IPS-15b (cell line): Measurements from ENCODE around the gene FRZB.
A peak's percentile ranks its signal among the peaks of the same experiment; 100 is the strongest.
"Not testable (repeated sequence)": the region's sequence is repeated elsewhere in the genome, so short reads cannot be mapped to it uniquely, and the experiment has no call there.

Experiments used
- H3K27me3 ChIP-seq: one replicate; pipeline ENCODE4 v1.6.1; 2013; ENCODE audit warnings: low read length; ENCODE audit not compliant: control insufficient read depth, insufficient read depth
- H3K36me3 ChIP-seq: one replicate; pipeline ENCODE4 v1.6.1; 2013; ENCODE audit warnings: low read length; ENCODE audit not compliant: control insufficient read depth, insufficient read depth
- H3K4me1 ChIP-seq: one replicate; pipeline ENCODE4 v1.6.1; 2013; ENCODE audit warnings: mild to moderate bottlenecking, low read length; ENCODE audit not compliant: control insufficient read depth, insufficient read depth
- H3K4me3 ChIP-seq: one replicate; pipeline ENCODE4 v1.5.1; 2013; ENCODE audit warnings: low read depth, low read length
- H3K9ac ChIP-seq: one replicate; pipeline ENCODE4 v1.6.1; 2013; ENCODE audit warnings: low read depth, mild to moderate bottlenecking, low read length
- H3K9me3 ChIP-seq: one replicate; pipeline ENCODE4 v1.6.1; 2013; ENCODE audit warnings: mild to moderate bottlenecking, low read length; ENCODE audit not compliant: control insufficient read depth, insufficient read depth

FRZB gene

DNA sequence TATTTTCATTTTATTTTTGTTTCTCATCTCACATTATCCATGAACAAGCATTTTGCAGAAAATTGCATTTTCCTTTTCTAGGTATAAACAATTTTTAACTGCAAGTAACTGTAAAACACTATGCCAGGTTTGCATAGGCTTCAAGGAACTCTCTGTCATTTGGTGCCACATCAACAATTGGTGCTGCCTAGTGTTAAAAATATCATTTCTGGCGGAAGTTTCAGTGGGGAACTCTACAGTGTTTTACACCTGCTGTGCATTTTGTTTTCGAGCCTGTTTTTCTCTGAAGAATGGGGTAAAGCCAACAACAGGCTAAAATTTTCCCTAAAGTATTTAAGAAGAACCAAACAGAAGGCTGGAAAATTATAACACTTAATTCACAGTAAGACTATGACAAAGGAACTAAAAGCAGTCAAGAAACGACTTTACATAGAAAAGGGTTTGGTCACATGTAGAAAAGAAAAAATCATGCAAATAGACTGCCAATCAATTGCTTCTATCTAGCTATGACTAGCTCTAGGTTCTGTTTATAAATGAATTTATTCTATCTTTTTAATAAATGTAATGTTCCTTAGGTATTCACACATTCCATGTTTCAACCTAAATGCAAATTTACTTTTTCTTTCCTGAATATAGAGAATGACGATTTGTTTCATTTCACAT lies 21.4 kb upstream of the FRZB start:
- Histone ChIP-seq H3K9me3 (no peaks in the 10 kb centered on the region), H3K9ac (no peak overlapping the region), H3K4me1 (no peaks in the 10 kb centered on the region), H3K36me3 (no peaks in the 10 kb centered on the region), H3K27me3 (no peaks in the 10 kb centered on the region), H3K4me3 (no peak overlapping the region)

DNA sequence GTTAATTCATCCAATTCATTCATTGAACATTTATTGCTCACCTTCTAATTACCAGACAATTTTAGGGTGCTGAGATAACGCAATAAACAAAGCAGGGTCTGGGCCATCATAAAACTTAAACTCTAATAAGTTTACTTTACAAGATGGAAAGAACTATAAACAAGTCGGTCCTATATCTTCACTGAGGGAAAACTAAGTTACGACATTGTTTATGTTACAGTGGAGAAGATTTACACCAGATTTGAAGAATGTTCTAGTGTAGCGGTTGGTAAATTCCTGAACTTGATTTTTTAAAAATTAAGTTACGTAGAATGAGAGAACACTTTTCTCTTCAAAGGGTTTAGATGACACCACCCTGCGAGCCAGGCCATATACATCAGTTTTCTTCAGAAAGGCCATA lies 20.7 kb upstream of the FRZB start:
- no peak overlapping the region for H3K4me3 ChIP-seq

DNA sequence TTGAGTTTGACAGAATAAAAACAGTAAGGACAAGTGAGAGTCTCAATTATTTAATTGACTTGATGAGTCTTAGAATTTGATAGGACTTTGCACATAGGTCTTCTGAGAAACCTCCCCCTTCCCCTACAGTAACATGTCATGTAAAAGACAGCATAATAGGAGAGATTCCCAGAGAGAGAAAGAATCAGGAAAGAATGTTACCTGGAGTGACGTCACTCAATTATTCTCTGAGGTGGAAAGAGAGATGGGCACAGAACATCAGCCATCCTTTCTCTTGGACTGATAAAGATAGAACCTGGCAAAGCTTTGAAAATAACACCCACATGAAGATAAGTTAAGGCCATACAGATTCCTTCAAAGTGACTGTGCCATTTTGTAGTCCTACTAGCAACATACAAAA lies 19.3 kb upstream of the FRZB start:
- Histone ChIP-seq H3K4me3 (no peak overlapping the region), H3K27me3 (no peaks in the 10 kb centered on the region), H3K4me1 (no peaks in the 10 kb centered on the region), H3K9me3 (no peaks in the 10 kb centered on the region), H3K36me3 (no peaks in the 10 kb centered on the region), H3K9ac (no peak overlapping the region)

More for the DNA sequence above, 20.7 kb upstream of the FRZB start:
- H3K9ac ChIP-seq = no peak overlapping the region
- no peaks in the 10 kb centered on the region for H3K27me3 ChIP-seq
- H3K9me3 ChIP-seq = no peaks in the 10 kb centered on the region
- no peaks in the 10 kb centered on the region for H3K36me3 ChIP-seq
- H3K4me1 ChIP-seq = no peaks in the 10 kb centered on the region

DNA sequence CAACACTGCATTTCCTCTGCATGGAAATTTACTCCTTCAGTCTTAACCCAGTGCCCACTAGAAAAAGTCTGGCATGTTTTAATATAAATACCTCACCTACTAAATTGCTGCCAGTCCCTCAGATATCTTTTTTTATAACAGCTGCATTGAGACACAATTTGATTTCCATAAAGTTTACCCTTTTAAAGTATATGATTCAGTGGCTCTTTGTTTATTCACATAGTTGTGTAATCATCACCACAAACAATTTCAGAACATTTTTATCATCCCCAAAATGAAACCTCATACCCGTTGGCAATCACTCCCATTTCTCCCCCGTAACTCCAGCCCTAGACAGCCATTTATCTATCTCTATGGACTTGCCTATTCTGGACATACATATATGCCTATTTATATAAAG lies 17.0 kb upstream of the FRZB start:
- no peak overlapping the region for H3K9ac ChIP-seq

DNA sequence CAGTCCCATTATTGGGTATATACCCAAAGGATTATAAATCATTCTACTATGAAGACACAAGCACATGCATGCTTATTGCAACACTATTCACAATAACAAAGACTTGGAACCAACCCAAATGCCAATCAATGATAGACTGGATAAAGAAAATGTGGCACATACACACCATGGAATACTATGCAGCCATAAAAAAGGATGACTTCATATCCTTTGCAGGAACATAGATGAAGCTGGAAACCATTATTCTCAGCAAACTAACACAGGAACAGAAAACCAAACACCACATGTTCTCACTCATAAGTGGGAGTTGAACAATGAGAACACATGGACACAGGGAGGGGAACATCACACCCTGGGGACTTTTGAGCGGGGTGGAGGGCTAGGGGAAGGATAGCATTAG lies 13.7 kb upstream of the FRZB start:
- H3K36me3 ChIP-seq, H3K4me1 ChIP-seq, H3K9me3 ChIP-seq, H3K4me3 ChIP-seq, H3K27me3 ChIP-seq, H3K9ac ChIP-seq: not testable (repeated sequence)

More for the DNA sequence above, 17.0 kb upstream of the FRZB start:
- Histone ChIP-seq H3K9me3 (no peaks in the 10 kb centered on the region), H3K27me3 (no peaks in the 10 kb centered on the region), H3K36me3 (no peaks in the 10 kb centered on the region), H3K4me3 (no peak overlapping the region), H3K4me1 (no peaks in the 10 kb centered on the region)

DNA sequence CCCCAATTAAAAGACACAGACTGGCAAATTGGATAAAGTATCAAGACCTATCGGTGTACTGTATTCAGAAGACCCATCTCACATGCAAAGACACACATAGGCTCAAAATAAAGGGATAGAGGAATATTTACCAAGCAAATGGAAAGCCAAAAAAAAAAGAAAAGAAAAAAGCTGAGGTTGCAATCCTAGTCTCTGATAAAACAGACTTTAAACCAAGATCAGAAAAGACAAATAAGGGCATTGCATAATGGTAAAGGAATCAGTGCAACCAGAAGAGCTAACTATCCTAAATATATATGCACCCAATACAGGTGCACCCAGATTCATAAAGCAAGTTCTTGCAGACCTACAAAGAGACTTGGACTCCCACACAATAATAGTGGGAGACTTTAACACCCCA lies 10.2 kb upstream of the FRZB start:
- H3K9me3 ChIP-seq, H3K9ac ChIP-seq, H3K36me3 ChIP-seq, H3K27me3 ChIP-seq, H3K4me1 ChIP-seq, H3K4me3 ChIP-seq: not testable (repeated sequence)

DNA sequence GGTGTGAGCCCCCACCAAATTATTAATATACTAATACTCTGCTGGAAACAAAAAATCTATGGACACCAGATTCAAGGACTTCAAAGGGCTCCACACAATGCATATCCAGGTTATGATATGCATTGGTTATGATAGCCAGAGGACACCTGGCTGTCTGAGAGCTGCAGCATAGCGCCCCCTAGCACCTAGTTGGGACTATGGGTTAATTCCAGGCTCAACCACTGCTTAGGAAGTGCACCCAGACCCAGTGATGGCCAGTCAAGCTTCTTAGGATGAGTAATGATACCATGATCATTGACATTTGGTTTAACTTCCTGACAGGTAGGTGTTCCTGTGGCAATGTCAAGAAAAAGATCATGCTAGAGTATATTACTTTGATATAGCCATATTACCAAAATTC lies 3.8 kb upstream of the FRZB start:
- H3K9me3 ChIP-seq = no peaks in the 10 kb centered on the region

DNA sequence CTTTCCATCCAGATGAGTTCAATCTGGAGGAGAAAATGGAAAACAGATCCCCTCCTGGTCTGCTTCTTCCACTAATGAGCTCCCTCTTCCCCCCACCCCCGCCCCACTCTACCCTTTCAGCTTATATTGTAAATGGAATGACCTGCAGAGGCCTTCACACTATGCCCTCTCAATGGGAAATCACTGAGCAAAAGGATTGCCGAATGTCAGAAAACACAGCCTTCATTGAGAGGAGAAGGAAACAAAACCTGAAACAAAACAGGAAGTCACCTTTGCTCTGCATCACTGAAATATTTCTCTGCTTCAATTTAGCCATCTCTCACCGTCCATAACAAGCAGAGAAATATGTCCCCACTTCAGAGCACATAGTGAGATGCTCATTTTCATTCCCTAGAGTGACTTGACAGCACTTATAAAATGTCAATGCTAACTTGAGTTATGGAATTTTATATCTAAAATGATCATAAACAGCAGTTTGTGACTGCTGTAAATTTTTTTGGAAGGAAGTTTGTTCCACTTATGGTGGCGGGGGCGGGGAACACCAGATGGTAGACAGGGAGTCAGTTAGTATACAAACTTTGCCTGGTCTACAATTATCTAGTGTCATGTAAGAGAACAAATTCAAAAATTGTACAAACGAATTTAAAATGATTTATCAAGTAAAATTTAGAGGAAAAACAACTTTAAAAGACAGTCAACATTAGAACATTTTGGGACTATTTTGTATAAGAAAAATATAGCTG lies 1.8 kb upstream of the FRZB start:
- Histone ChIP-seq H3K9me3 (no peaks in the 10 kb centered on the region), H3K4me3 (peak overlapping the region; percentile 87), H3K36me3 (no peaks in the 10 kb centered on the region), H3K4me1 (peaks cover 6% of the 10 kb centered on the region), H3K9ac (no peak overlapping the region), H3K27me3 (peaks cover 40% of the 10 kb centered on the region)

More for the DNA sequence above, 3.8 kb upstream of the FRZB start:
- H3K9ac ChIP-seq = no peak overlapping the region
- H3K27me3 ChIP-seq = peaks cover 23% of the 10 kb centered on the region
- no peak overlapping the region for H3K4me3 ChIP-seq
- H3K36me3 ChIP-seq = no peaks in the 10 kb centered on the region
- peaks cover 6% of the 10 kb centered on the region for H3K4me1 ChIP-seq

DNA sequence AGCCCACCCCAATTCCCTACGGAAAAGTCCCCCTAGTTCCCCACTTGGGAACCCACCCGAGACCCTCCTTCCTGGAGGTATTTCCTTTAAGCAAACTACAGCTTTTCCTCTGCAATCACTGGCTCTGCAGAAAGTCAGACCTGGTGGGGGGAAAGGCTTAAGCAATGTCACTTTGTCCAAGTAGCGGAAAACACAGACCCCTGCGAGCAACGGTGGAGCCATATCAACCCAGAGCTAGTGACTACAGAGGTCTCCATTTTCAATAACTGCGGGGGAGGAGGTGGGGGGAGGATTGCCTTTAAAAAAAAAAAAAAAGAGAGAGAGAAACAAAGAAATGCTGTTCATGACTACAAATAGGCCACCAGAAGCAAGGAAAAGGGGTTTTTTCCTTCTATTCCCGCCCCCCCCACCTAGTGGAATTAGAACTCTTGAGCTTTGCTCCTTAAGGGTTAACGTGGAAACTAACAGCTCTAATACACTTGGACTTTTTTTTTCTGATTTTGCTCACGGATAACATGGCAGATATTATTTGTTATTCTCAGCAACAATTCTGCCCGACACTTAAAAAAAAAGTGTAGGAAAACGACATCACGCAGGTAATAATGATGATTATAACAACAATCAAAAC lies 1.1 kb upstream of the FRZB start:
- H3K9me3 ChIP-seq = no peaks in the 10 kb centered on the region
- peak overlapping the region; percentile 87 for H3K4me3 ChIP-seq
- peaks cover 40% of the 10 kb centered on the region for H3K27me3 ChIP-seq
- peaks cover 6% of the 10 kb centered on the region for H3K4me1 ChIP-seq
- peak overlapping the region; percentile 49 for H3K9ac ChIP-seq
- no peaks in the 10 kb centered on the region for H3K36me3 ChIP-seq

DNA sequence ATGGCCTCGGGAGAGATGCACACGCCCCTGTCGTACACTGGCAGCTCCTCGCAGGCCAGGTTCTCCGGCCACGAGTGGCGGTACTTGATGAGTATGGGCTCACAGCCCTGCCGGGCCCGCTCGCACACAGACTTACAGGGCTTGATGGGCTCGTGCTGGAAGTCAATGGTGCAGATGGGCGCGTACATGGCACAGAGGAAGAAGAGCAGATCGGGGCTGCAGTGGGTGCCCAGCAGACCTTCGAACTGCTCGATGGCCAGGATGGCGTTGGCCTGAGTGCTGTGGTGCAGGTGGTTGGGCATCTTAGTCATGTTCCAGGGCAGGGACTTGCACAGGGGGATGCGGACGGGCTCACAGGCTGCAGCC lies 359 bp downstream of the FRZB start:
- peak overlapping the region; percentile 38 for H3K9ac ChIP-seq
- peak overlapping the region; percentile 87 for H3K4me3 ChIP-seq
- no peaks in the 10 kb centered on the region for H3K36me3 ChIP-seq
- H3K9me3 ChIP-seq = no peaks in the 10 kb centered on the region
- H3K27me3 ChIP-seq = peaks cover 40% of the 10 kb centered on the region
- peaks cover 6% of the 10 kb centered on the region for H3K4me1 ChIP-seq

DNA sequence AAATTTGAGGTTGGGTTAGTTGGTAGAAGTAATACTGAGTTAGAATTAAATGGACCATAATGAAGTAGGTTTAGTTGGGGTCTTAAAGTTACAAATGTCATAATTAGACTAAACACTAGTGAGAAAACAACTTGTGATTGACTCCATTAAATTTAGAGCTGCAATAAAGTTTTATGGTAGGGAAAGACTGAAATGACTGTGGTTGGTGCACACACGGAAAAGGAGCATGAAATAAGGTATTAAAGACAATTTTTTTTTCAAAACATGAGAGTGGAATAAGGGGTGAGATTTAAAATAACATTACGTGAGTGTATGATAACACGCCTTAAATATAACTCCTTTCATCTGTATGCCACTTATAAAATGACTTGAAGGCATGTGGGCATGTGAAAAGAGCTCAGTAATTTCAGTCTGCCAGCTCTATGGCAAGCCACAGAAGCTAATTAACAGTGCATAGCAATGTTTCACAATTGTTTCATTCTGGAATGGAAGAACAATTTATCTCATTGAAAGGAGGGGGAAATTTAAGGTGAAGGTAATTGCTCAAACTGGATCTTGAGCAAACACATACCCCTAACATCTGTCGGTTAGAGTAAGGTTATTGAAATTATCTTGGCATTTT lies 1.4 kb downstream of the FRZB start:
- Histone ChIP-seq H3K36me3 (no peaks in the 10 kb centered on the region), H3K27me3 (peaks cover 40% of the 10 kb centered on the region), H3K4me1 (peaks cover 6% of the 10 kb centered on the region), H3K9me3 (no peaks in the 10 kb centered on the region), H3K4me3 (no peak overlapping the region), H3K9ac (no peak overlapping the region)
